Measurements from ENCODE around the gene E2F6. TPM values are rescaled to one million over a fixed set of nuclear protein-coding genes. Genes with fewer than 3 reads are reported as not detected.

E2F6 gene
- total and polyA plus RNA-seq, 2 of the 13 experiments (the other 11 are each of a cell fraction or from before 2014, with no cell fraction given), result 27.3 to 36.0 TPM

DNA sequence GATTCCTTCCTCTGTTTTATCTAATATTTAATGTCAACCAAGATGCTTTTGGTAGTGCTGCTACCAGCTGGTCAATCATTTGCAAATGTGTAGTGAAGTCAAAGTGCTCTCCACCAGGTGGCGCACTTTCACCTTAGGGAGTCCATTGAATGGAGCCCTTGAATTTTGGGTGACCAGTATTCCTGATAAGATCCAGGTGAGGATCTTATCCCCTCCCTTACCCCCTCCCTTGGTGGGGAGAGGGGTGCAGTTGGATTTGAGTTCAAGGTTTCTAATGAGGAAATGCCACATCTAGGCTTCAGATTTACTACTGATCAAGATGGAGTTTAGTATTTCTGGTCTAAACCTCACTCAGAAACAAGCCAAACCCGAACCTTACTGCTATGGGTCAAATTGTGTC is 12.0 kb upstream of the E2F6 start (continued):
- TF ChIP-seq MATR3 (CRISPR knock-in tag; IDR thresholded peaks at IDR 0.05) (no peak), ZNF18 (CRISPR knock-in tag; IDR thresholded peaks at IDR 0.05; ENCODE audit: insufficient replicate concordance) (no peak), ZNF430 (CRISPR knock-in tag; IDR thresholded peaks at IDR 0.05) (no peak), NR1H2 (CRISPR knock-in tag; IDR thresholded peaks at IDR 0.05; ENCODE audit: borderline replicate concordance, low read depth) (no peak), ZFP36L2 (CRISPR knock-in tag; IDR thresholded peaks at IDR 0.05) (no peak), NRL (CRISPR knock-in tag; IDR thresholded peaks at IDR 0.05; ENCODE audit: borderline replicate concordance) (no peak), ZMYM4 (CRISPR knock-in tag; IDR thresholded peaks at IDR 0.05) (no peak), ZNF224 (CRISPR knock-in tag; IDR thresholded peaks at IDR 0.05) (no peak), NFIB (CRISPR knock-in tag; IDR thresholded peaks at IDR 0.05; ENCODE audit: borderline replicate concordance) (no peak), ZEB1 (IDR thresholded peaks at IDR 0.05; ENCODE audit: insufficient replicate concordance, low read depth) (no peak), MTF2 (CRISPR knock-in tag; IDR thresholded peaks at IDR 0.05; ENCODE audit: borderline replicate concordance) (no peak), MXD4 (CRISPR knock-in tag; IDR thresholded peaks at IDR 0.05) (no peak), ZNF30 (CRISPR knock-in tag; IDR thresholded peaks at IDR 0.05) (no peak), ETV6 (CRISPR knock-in tag; conservative IDR thresholded peaks at IDR 0.05) (no peak), YEATS2 (CRISPR knock-in tag; IDR thresholded peaks at IDR 0.05; ENCODE audit: borderline replicate concordance) (no peak), SSRP1 (CRISPR knock-in tag; IDR thresholded peaks at IDR 0.05) (0 out of 2 replicates have a peak, but pooled peaks have one; percentile 51), HOXD1 (CRISPR knock-in tag; IDR thresholded peaks at IDR 0.05) (no peak), STAT5B (CRISPR knock-in tag; IDR thresholded peaks at IDR 0.05) (no peak), KAT8 (CRISPR knock-in tag; IDR thresholded peaks at IDR 0.05) (no peak; the same call in 1 of the 2 replicates), ZNF235 (CRISPR knock-in tag; IDR thresholded peaks at IDR 0.05; ENCODE audit: borderline replicate concordance) (no peak), NFATC3 (CRISPR knock-in tag; IDR thresholded peaks at IDR 0.05) (no peak)
- TF ChIP-seq, protein P1, sequence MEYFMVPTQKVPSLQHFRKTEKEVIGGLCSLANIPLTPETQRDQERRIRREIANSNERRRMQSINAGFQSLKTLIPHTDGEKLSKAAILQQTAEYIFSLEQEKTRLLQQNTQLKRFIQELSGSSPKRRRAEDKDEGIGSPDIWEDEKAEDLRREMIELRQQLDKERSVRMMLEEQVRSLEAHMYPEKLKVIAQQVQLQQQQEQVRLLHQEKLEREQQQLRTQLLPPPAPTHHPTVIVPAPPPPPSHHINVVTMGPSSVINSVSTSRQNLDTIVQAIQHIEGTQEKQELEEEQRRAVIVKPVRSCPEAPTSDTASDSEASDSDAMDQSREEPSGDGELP (IDR thresholded peaks at IDR 0.05; ENCODE audit: borderline replicate concordance, low read depth), result peak; percentile 83
- TF ChIP-seq, protein P2, sequence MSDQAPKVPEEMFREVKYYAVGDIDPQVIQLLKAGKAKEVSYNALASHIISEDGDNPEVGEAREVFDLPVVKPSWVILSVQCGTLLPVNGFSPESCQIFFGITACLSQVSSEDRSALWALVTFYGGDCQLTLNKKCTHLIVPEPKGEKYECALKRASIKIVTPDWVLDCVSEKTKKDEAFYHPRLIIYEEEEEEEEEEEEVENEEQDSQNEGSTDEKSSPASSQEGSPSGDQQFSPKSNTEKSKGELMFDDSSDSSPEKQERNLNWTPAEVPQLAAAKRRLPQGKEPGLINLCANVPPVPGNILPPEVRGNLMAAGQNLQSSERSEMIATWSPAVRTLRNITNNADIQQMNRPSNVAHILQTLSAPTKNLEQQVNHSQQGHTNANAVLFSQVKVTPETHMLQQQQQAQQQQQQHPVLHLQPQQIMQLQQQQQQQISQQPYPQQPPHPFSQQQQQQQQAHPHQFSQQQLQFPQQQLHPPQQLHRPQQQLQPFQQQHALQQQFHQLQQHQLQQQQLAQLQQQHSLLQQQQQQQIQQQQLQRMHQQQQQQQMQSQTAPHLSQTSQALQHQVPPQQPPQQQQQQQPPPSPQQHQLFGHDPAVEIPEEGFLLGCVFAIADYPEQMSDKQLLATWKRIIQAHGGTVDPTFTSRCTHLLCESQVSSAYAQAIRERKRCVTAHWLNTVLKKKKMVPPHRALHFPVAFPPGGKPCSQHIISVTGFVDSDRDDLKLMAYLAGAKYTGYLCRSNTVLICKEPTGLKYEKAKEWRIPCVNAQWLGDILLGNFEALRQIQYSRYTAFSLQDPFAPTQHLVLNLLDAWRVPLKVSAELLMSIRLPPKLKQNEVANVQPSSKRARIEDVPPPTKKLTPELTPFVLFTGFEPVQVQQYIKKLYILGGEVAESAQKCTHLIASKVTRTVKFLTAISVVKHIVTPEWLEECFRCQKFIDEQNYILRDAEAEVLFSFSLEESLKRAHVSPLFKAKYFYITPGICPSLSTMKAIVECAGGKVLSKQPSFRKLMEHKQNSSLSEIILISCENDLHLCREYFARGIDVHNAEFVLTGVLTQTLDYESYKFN (CRISPR knock-in tag; conservative IDR thresholded peaks at IDR 0.05), result no peak
- TF ChIP-seq, protein P3, sequence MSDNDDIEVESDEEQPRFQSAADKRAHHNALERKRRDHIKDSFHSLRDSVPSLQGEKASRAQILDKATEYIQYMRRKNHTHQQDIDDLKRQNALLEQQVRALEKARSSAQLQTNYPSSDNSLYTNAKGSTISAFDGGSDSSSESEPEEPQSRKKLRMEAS (IDR thresholded peaks at IDR 0.05), result no peak
- TF ChIP-seq, protein P4, sequence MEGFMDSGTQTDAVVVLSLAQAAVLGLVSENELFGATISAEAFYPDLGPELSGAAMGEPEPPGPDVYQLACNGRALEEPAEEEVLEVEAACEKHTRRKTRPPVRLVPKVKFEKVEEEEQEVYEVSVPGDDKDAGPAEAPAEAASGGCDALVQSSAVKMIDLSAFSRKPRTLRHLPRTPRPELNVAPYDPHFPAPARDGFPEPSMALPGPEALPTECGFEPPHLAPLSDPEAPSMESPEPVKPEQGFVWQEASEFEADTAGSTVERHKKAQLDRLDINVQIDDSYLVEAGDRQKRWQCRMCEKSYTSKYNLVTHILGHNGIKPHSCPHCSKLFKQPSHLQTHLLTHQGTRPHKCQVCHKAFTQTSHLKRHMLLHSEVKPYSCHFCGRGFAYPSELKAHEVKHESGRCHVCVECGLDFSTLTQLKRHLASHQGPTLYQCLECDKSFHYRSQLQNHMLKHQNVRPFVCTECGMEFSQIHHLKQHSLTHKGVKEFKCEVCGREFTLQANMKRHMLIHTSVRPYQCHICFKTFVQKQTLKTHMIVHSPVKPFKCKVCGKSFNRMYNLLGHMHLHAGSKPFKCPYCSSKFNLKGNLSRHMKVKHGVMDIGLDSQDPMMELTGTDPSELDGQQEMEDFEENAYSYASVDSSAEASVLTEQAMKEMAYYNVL (CRISPR knock-in tag; IDR thresholded peaks at IDR 0.05; ENCODE audit: borderline replicate concordance), result no peak

Data from HepG2 (cell line).